Cardiac muscle cell (in vitro differentiated cells and primary cell): ENCODE results near the gene SLFNL1. TPM values are rescaled to one million over a fixed set of nuclear protein-coding genes. Genes with fewer than 3 reads are reported as not detected.

Experiments used
- DNase-seq, 2 donors: peaks; one replicate each; pipeline versions ENCODE4 v3.0.0 to v3.0.0-alpha.2; 2010 to 2017; ENCODE audit warnings: low read depth in 1 of 2, low spot score in 1 of 2
- H3K27ac ChIP-seq: fragments of 200-600 bp; sonication (generic); 2 replicates; pipeline ENCODE4 v1.5.1; 2016
- H3K27me3 ChIP-seq: fragments of 200-600 bp; sonication (generic); 2 replicates; pipeline ENCODE4 v1.6.0; 2016; ENCODE audit warnings: control low read depth
- H3K36me3 ChIP-seq: fragments of 200-600 bp; sonication (generic); 2 replicates; pipeline ENCODE4 v1.5.1; 2016; ENCODE audit warnings: control low read depth
- H3K4me1 ChIP-seq: fragments of 200-600 bp; sonication (generic); 2 replicates; pipeline ENCODE4 v1.8.1; 2017; ENCODE audit warnings: low read depth, mild to moderate bottlenecking, mixed run types
- H3K4me3 ChIP-seq: fragments of 200-600 bp; sonication (generic); 2 replicates; pipeline ENCODE4 v1.5.1; 2016; ENCODE audit warnings: mild to moderate bottlenecking
- H3K9me3 ChIP-seq: fragments of 200-600 bp; sonication (generic); 2 replicates; pipeline ENCODE4 v1.5.1; 2017; ENCODE audit warnings: low read depth, mild to moderate bottlenecking, control low read depth
- polyA plus RNA-seq: library from polyadenylated mRNA; unstranded; fragments of >200 nt; fragmentation: Nextera tagmentation; extraction: Ambion mirVana; gene quantifications from 2 replicates; pipeline ENCODE4 v1.2.1, GENCODE V29; 2016
- total RNA-seq: library from RNA; depleted of rRNA; stranded (reverse); fragments of >200 nt; gene quantifications from 2 replicates; pipeline ENCODE4 v1.2.3, GENCODE V29; 2016
- TF ChIP-seq, protein P1 (sequence below): IDR thresholded peaks from 2 replicates; pipeline ENCODE4 v1.5.1; 2012; ENCODE audit warnings: low read depth, mild to moderate bottlenecking, low read length

The SLFNL1 gene
- total and polyA plus RNA-seq, 2 experiments from 2014 or later, result 0.73 to 3.0 TPM

GRCh38 chr1:41015281-41015896 is 6.1 kb downstream of the SLFNL1 start:
- no peaks in the 10 kb centered on the region for H3K27me3 ChIP-seq
- DNase-seq, result no peak
- H3K4me1 ChIP-seq, result no peaks in the 10 kb centered on the region
- peaks cover 18% of the 10 kb centered on the region for H3K36me3 ChIP-seq
- H3K9me3 ChIP-seq, result no peaks in the 10 kb centered on the region
- TF ChIP-seq, protein P1, sequence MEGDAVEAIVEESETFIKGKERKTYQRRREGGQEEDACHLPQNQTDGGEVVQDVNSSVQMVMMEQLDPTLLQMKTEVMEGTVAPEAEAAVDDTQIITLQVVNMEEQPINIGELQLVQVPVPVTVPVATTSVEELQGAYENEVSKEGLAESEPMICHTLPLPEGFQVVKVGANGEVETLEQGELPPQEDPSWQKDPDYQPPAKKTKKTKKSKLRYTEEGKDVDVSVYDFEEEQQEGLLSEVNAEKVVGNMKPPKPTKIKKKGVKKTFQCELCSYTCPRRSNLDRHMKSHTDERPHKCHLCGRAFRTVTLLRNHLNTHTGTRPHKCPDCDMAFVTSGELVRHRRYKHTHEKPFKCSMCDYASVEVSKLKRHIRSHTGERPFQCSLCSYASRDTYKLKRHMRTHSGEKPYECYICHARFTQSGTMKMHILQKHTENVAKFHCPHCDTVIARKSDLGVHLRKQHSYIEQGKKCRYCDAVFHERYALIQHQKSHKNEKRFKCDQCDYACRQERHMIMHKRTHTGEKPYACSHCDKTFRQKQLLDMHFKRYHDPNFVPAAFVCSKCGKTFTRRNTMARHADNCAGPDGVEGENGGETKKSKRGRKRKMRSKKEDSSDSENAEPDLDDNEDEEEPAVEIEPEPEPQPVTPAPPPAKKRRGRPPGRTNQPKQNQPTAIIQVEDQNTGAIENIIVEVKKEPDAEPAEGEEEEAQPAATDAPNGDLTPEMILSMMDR, result no peak
- H3K27ac ChIP-seq, result no peak overlapping the region
- no peak overlapping the region for H3K4me3 ChIP-seq

- TF ChIP-seq, protein P1, result no peak
- no peak for DNase-seq
- Histone ChIP-seq H3K4me3 (no peak overlapping the region), H3K4me1 (no peaks in the 10 kb centered on the region), H3K27me3 (no peaks in the 10 kb centered on the region), H3K9me3 (no peaks in the 10 kb centered on the region), H3K27ac (no peak overlapping the region), H3K36me3 (peaks cover 21% of the 10 kb centered on the region)
Observed at GRCh38 chr1:41014871-41015270, 6.7 kb downstream of the SLFNL1 start.

DNA sequence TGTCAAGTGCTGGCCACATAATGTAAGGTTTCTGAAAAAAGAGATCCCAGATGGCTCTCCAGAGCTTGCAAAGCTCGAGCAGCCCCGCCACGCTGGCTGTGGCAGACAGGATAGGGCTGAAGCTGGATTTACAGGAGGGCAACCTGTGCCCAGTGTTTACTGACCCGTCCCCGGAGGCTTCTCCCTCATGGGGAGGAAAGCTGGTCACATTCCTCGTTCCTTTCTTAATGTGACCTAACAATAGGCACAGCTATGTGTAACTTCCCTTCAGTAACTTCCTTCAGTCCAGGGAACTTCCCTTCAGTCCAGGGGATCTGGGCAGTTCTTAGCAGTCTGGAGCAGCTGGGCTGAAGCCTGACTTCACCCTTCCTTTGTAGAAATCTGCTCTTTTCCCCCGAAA is 7.7 kb downstream of the SLFNL1 start:
- TF ChIP-seq, protein P1, result no peak
- Histone ChIP-seq H3K9me3 (no peaks in the 10 kb centered on the region), H3K27ac (no peak overlapping the region), H3K4me1 (no peaks in the 10 kb centered on the region), H3K4me3 (no peak overlapping the region), H3K27me3 (no peaks in the 10 kb centered on the region), H3K36me3 (peaks cover 29% of the 10 kb centered on the region)
- peak in 1 of 2 donors; percentile 21 for DNase-seq

- Histone ChIP-seq H3K4me1 (no peaks in the 10 kb centered on the region), H3K36me3 (peaks cover 36% of the 10 kb centered on the region)
Observed at GRCh38 chr1:41013024-41013423, 8.5 kb downstream of the SLFNL1 start.

GRCh38 chr1:41010345-41010744 is 11.2 kb downstream of the SLFNL1 start:
- Histone ChIP-seq H3K27ac (no peak overlapping the region), H3K9me3 (no peaks in the 10 kb centered on the region), H3K27me3 (no peaks in the 10 kb centered on the region), H3K36me3 (peaks cover 39% of the 10 kb centered on the region), H3K4me1 (no peaks in the 10 kb centered on the region), H3K4me3 (no peak overlapping the region)
- DNase-seq, result no peak
- TF ChIP-seq, protein P1, result no peak

More at GRCh38 chr1:41013024-41013423, 8.5 kb downstream of the SLFNL1 start:
- TF ChIP-seq, protein P1, result no peak
- Histone ChIP-seq H3K4me3 (no peak overlapping the region), H3K9me3 (no peaks in the 10 kb centered on the region), H3K27ac (no peak overlapping the region), H3K27me3 (no peaks in the 10 kb centered on the region)
- DNase-seq, result no peak
